SK-N-SH (cell line): ENCODE results near the gene LRRC66. TPM values are rescaled to one million over a fixed set of nuclear protein-coding genes. Genes with fewer than 3 reads are reported as not detected.

ENCODE experiments used
- CTCF ChIA-PET: fragments of 300-600, 350-600 bp; formaldehyde crosslinking; extraction: SDS; loops from one replicate; lab custom pipeline; 2021; lab: Yijun Ruan, JAX
- POLR2A ChIA-PET: fragments of 350-600 bp; sonication (Branson Sonifier 250); formaldehyde crosslinking; extraction: SDS; loops from one replicate; lab custom pipeline; 2020; ENCODE audit warnings: antibody characterized with exemption, inconsistent platforms; lab: Yijun Ruan, JAX
- DNase-seq: peaks from one replicate; pipeline ENCODE4 v3.0.0; 2012
- H2AFZ ChIP-seq: fragments of 200-600 bp; sonication (generic); 2 replicates; pipeline ENCODE4 v1.8.1; 2016; ENCODE audit warnings: antibody characterized with exemption, mild to moderate bottlenecking, low read depth
- H3F3A ChIP-seq: fragments of 200-600 bp; sonication (generic); replicated peaks from 2 replicates; pipeline ENCODE3; 2016; ENCODE audit warnings: antibody characterized with exemption, mild to moderate bottlenecking; ENCODE audit not compliant: insufficient read depth
- H3K27ac ChIP-seq, 2 experiments: fragments of 200-500 bp in 1 of 2; fragments of 200-600 bp in 1 of 2; sonication (Bioruptor generic) in 1 of 2; sonication (generic), shearing (Covaris generic) in 1 of 2; 2 replicates each; pipeline versions ENCODE4 v1.5.1 to v1.6.1; 2014 to 2016; ENCODE audit warnings: low read depth in 2 of 2, inconsistent platforms in 1 of 2, low read length in 1 of 2, mild to moderate bottlenecking in 1 of 2, mixed read lengths in 1 of 2
- H3K27me3 ChIP-seq: fragments of 200-600 bp; sonication (generic), shearing (Covaris generic); 2 replicates; pipeline ENCODE4 v1.6.1; 2016; ENCODE audit warnings: mixed run types; ENCODE audit not compliant: insufficient read depth
- H3K36me3 ChIP-seq, 2 experiments: fragments of 200-500 bp in 1 of 2; fragments of 200-600 bp in 1 of 2; sonication (Bioruptor generic) in 1 of 2; sonication (generic) in 1 of 2; replicated peaks in 1 of 2; 2 replicates each; pipeline versions ENCODE3 to v1.5.1; 2014 to 2016; ENCODE audit warnings: low read length in 1 of 2, mild to moderate bottlenecking in 1 of 2; ENCODE audit not compliant: insufficient read depth in 2 of 2, control insufficient read depth in 1 of 2
- H3K4me1 ChIP-seq, 2 experiments: fragments of 200-500 bp in 1 of 2; fragments of 200-600 bp in 1 of 2; sonication (Bioruptor generic) in 1 of 2; sonication (generic), shearing (Covaris generic) in 1 of 2; 2 replicates each; pipeline versions ENCODE4 v1.5.1 to v1.6.1; 2014 to 2016; ENCODE audit warnings: low read depth in 1 of 2, low read length in 1 of 2, mixed run types in 1 of 2; ENCODE audit not compliant: insufficient read depth in 2 of 2, control insufficient read depth in 1 of 2
- H3K4me2 ChIP-seq: fragments of 200-600 bp; sonication (generic), shearing (Covaris generic); 2 replicates; pipeline ENCODE4 v1.6.1; 2017; ENCODE audit warnings: mixed run types
- H3K4me3 ChIP-seq, 2 experiments: fragments of 200-500 bp in 1 of 2; fragments of 200-600 bp in 1 of 2; sonication (Bioruptor generic) in 1 of 2; sonication (generic), shearing (Covaris generic) in 1 of 2; 2 replicates each; pipeline versions ENCODE4 v1.5.1 to v1.8.1; 2014 to 2016; ENCODE audit warnings: low read depth in 2 of 2, inconsistent platforms in 1 of 2, low read length in 1 of 2, mild to moderate bottlenecking in 1 of 2, mixed read lengths in 1 of 2, moderate library complexity in 1 of 2
- H3K79me2 ChIP-seq: fragments of 200-600 bp; sonication (generic); 2 replicates; pipeline ENCODE4 v1.8.1; 2017; ENCODE audit warnings: mild to moderate bottlenecking; ENCODE audit not compliant: insufficient read depth
- H3K9ac ChIP-seq: fragments of 200-600 bp; sonication (generic); 2 replicates; pipeline ENCODE4 v1.6.1; 2017; ENCODE audit warnings: mixed run types
- H3K9me2 ChIP-seq: fragments of 200-600 bp; sonication (generic); 2 replicates; pipeline ENCODE4 v1.6.1; 2017; ENCODE audit warnings: mixed run types
- H3K9me3 ChIP-seq: fragments of 200-600 bp; sonication (generic); 2 replicates; pipeline ENCODE4 v1.6.1; 2017; ENCODE audit warnings: mixed run types, mild to moderate bottlenecking, moderate library complexity
- H4K20me1 ChIP-seq: fragments of 200-600 bp; sonication (generic); 2 replicates; pipeline ENCODE4 v1.6.1; 2017; ENCODE audit warnings: mild to moderate bottlenecking, mixed run types; ENCODE audit not compliant: insufficient read depth
- FOXM1 ChIP-seq: IDR thresholded peaks from 2 replicates; pipeline ENCODE4 v1.4.0; 2012; ENCODE audit warnings: low read depth, mild to moderate bottlenecking
- GATA2 ChIP-seq: sonication (generic); formaldehyde crosslinking; IDR thresholded peaks from 2 replicates; pipeline ENCODE4 v1.5.0; 2020; ENCODE audit warnings: mild to moderate bottlenecking, missing genetic modification reagents
- IRF3 ChIP-seq: fragments of 150-350 bp; IDR thresholded peaks from 2 replicates; pipeline ENCODE4 v1.6.1; 2016; ENCODE audit warnings: mild to moderate bottlenecking, low read depth, low read length
- MEF2A ChIP-seq: IDR thresholded peaks from 2 replicates; pipeline ENCODE4 v1.4.0; 2012; ENCODE audit warnings: low read depth, borderline replicate concordance
- RCOR1 ChIP-seq: fragments of 150-350 bp; IDR thresholded peaks from 2 replicates; pipeline ENCODE4 v1.6.1; 2017; ENCODE audit warnings: antibody characterized with exemption, low read length
- RXRA ChIP-seq: IDR thresholded peaks from 2 replicates; pipeline ENCODE4 v1.4.0; 2012; ENCODE audit warnings: low read depth, mild to moderate bottlenecking, borderline replicate concordance
- YY1 ChIP-seq: IDR thresholded peaks from 2 replicates; pipeline ENCODE4 v1.4.0; 2012; ENCODE audit warnings: low read depth, mild to moderate bottlenecking
- WGBS: methylation state at CpG from one replicate; pipeline ENCODE4 v1.1.6; 2017; ENCODE audit warnings: low lambda C conversion rate; 5-methylcytosine and 5-hydroxymethylcytosine counted together
- polyA plus RNA-seq, 3 experiments: library from polyadenylated mRNA; depleted of rRNA; stranded (reverse); fragments of >200 nt; gene quantifications; 2 replicates each; pipeline ENCODE4 v1.2.3, GENCODE V29; 2012
- TF ChIP-seq, protein P1 (sequence below): fragments of 150-350 bp; IDR thresholded peaks from 2 replicates; pipeline ENCODE4 v1.6.1; 2017; ENCODE audit warnings: antibody characterized with exemption, low read length, low read depth, borderline replicate concordance
- TF ChIP-seq, protein P2 (sequence below): IDR thresholded peaks from 2 replicates; pipeline ENCODE4; 2012
- TF ChIP-seq, protein P3 (sequence below): IDR thresholded peaks from 2 replicates; pipeline ENCODE4 v1.4.0; 2012; ENCODE audit warnings: low read depth

The LRRC66 gene
- polyA plus RNA-seq, 1 of the 3 experiments (the other 2 are of a cell fraction): 0.07 TPM

DNA sequence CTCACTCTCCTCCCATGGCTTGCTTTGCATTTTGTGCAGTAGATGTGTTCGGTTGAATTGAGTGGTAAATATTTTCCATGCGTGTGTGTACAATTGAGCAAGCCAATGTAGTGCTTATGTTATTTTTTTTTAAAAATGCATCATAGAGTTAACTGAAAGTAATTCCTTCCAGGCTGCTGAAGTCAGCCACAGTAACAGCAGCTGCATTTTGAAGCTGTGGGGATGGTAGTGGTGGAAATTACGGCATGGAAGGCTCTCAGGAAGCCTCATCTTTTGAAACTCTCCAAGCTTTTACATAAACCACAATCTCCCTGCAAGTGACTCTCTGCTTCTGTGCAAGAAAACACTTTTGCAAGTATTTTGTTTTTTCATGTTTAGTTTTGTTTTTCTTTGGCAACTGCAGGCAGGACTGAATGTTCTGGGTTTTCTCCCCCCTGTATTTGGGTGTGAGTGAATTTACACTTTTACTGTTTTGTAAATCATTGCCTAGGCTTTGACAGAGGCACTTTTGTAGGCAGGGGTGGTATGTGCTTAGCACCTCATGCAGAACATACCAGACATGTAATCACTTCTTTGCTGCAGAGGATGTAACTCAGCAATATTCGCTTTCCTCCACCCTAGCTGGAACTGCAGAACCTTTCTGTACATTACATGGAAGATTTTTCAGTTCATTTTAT is 56.2 kb downstream of the LRRC66 start:
- POLR2A ChIA-PET: no interaction called here

GRCh38 chr4:51960486-51960885 is 59.7 kb downstream of the LRRC66 start:
- Histone ChIP-seq H3K36me3 (no peaks in the 10 kb centered on the region), H3K27ac (no peak overlapping the region), H3K4me2 (no peak overlapping the region), H3K27me3 (0 out of 2 replicates have a peak, but pooled peaks cover 7% of the 10 kb centered on the region), H3K9me3 (no peaks in the 10 kb centered on the region), H4K20me1 (no peaks in the 10 kb centered on the region), H3K9me2 (no peaks in the 10 kb centered on the region), H3K4me3 (no peak overlapping the region), H3K4me1 (no peaks in the 10 kb centered on the region)
- CTCF ChIA-PET: no interaction called here
- 1% methylated on average over 4 of the region's 4 CpGs for WGBS
- TF ChIP-seq RXRA (no peak), IRF3 (no peak)
- TF ChIP-seq, all 33 proteins: peak for 0
- no peak overlapping the region for H3K9ac ChIP-seq
- no peak for DNase-seq
- H2AFZ ChIP-seq: no peak overlapping the region
- no peaks in the 10 kb centered on the region; the same call in 1 of the 2 replicates for H3K79me2 ChIP-seq
- no peaks in the 10 kb centered on the region for H3F3A ChIP-seq
- POLR2A ChIA-PET: no interaction called here

More for the DNA sequence above, 56.2 kb downstream of the LRRC66 start:
- 22% methylated on average over 4 of the region's 4 CpGs for WGBS
- TF ChIP-seq FOXM1 (no peak), GATA2 (CRISPR knock-in tag) (no peak), RCOR1 (no peak), MEF2A (no peak), YY1 (no peak), RXRA (no peak)
- TF ChIP-seq, protein P1, sequence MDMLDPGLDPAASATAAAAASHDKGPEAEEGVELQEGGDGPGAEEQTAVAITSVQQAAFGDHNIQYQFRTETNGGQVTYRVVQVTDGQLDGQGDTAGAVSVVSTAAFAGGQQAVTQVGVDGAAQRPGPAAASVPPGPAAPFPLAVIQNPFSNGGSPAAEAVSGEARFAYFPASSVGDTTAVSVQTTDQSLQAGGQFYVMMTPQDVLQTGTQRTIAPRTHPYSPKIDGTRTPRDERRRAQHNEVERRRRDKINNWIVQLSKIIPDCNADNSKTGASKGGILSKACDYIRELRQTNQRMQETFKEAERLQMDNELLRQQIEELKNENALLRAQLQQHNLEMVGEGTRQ: no peak
- TF ChIP-seq, protein P2, sequence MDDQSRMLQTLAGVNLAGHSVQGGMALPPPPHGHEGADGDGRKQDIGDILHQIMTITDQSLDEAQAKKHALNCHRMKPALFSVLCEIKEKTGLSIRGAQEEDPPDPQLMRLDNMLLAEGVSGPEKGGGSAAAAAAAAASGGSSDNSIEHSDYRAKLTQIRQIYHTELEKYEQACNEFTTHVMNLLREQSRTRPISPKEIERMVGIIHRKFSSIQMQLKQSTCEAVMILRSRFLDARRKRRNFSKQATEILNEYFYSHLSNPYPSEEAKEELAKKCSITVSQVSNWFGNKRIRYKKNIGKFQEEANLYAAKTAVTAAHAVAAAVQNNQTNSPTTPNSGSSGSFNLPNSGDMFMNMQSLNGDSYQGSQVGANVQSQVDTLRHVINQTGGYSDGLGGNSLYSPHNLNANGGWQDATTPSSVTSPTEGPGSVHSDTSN: no peak
- TF ChIP-seq, protein P3, sequence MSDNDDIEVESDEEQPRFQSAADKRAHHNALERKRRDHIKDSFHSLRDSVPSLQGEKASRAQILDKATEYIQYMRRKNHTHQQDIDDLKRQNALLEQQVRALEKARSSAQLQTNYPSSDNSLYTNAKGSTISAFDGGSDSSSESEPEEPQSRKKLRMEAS: no peak
- H3K9ac ChIP-seq: no peak overlapping the region
- no peak overlapping the region for H3K4me3 ChIP-seq
- no peaks in the 10 kb centered on the region for H3F3A ChIP-seq
- no peak for DNase-seq
- no peaks in the 10 kb centered on the region for H3K27me3 ChIP-seq
- H3K79me2 ChIP-seq: no peaks in the 10 kb centered on the region; the same call in 1 of the 2 replicates
- no peaks in the 10 kb centered on the region for H3K9me3 ChIP-seq
- CTCF ChIA-PET: no interaction called here
- H3K27ac ChIP-seq: no peak overlapping the region
- H3K4me1 ChIP-seq: no peaks in the 10 kb centered on the region
- H2AFZ ChIP-seq: no peak overlapping the region
- no peaks in the 10 kb centered on the region for H3K36me3 ChIP-seq
- H3K9me2 ChIP-seq: no peaks in the 10 kb centered on the region
- no peak overlapping the region for H3K4me2 ChIP-seq
- H4K20me1 ChIP-seq: no peaks in the 10 kb centered on the region
